Osteocyte (in vitro differentiated cells): Measurements from ENCODE around the gene C2orf92. TPM values are rescaled to one million over a fixed set of nuclear protein-coding genes. Genes with fewer than 3 reads are reported as not detected.

ENCODE experiments used
- DNase-seq: peaks from one replicate; pipeline ENCODE4 v3.0.0; 2021; ENCODE audit warnings: mixed read lengths; ENCODE audit not compliant: unreplicated experiment; ENCODE audit errors: extremely low spot score
- H3K27ac Mint-ChIP-seq: one replicate; pipeline ENCODE4 v1.8.0; 2021; ENCODE audit warnings: mild to moderate bottlenecking, mixed read lengths; ENCODE audit not compliant: unreplicated experiment
- H3K27me3 Mint-ChIP-seq: one replicate; pipeline ENCODE4 v1.8.0; 2021; ENCODE audit warnings: mixed read lengths; ENCODE audit not compliant: unreplicated experiment
- H3K36me3 Mint-ChIP-seq: one replicate; pipeline ENCODE4 v1.8.0; 2021; ENCODE audit warnings: mixed read lengths; ENCODE audit not compliant: unreplicated experiment
- H3K4me1 Mint-ChIP-seq: one replicate; pipeline ENCODE4 v1.8.0; 2021; ENCODE audit warnings: mixed read lengths; ENCODE audit not compliant: unreplicated experiment
- H3K4me3 Mint-ChIP-seq: one replicate; pipeline ENCODE4 v1.8.0; 2021; ENCODE audit warnings: mild to moderate bottlenecking, moderate library complexity, mixed read lengths; ENCODE audit not compliant: unreplicated experiment
- H3K9me3 Mint-ChIP-seq: one replicate; pipeline ENCODE4 v1.8.0; 2021; ENCODE audit warnings: mixed read lengths; ENCODE audit not compliant: unreplicated experiment
- total RNA-seq: library from RNA; stranded (reverse); gene quantifications from 2 replicates; pipeline ENCODE4 v1.2.1, GENCODE V29; 2021
- TF ChIP-seq, protein P1 (sequence below): fragments of 200-600 bp; sonication (generic); IDR thresholded peaks from 2 replicates; pipeline ENCODE4 v1.5.0; 2021; ENCODE audit warnings: antibody characterized with exemption, mild to moderate bottlenecking, moderate library complexity

The C2orf92 gene
- total RNA-seq, 1 donor from 2014 or later: 13.7 TPM

GRCh38 chr2:97728091-97728731, 58.7 kb downstream of the C2orf92 start:
- H3K9me3 Mint-ChIP-seq: no peaks in the 10 kb centered on the region
- no peak overlapping the region for H3K27ac Mint-ChIP-seq
- H3K4me3 Mint-ChIP-seq: no peak overlapping the region
- peaks cover 8% of the 10 kb centered on the region for H3K4me1 Mint-ChIP-seq
- no peak for DNase-seq
- H3K27me3 Mint-ChIP-seq: no peaks in the 10 kb centered on the region
- H3K36me3 Mint-ChIP-seq: no peaks in the 10 kb centered on the region
- TF ChIP-seq, protein P1, sequence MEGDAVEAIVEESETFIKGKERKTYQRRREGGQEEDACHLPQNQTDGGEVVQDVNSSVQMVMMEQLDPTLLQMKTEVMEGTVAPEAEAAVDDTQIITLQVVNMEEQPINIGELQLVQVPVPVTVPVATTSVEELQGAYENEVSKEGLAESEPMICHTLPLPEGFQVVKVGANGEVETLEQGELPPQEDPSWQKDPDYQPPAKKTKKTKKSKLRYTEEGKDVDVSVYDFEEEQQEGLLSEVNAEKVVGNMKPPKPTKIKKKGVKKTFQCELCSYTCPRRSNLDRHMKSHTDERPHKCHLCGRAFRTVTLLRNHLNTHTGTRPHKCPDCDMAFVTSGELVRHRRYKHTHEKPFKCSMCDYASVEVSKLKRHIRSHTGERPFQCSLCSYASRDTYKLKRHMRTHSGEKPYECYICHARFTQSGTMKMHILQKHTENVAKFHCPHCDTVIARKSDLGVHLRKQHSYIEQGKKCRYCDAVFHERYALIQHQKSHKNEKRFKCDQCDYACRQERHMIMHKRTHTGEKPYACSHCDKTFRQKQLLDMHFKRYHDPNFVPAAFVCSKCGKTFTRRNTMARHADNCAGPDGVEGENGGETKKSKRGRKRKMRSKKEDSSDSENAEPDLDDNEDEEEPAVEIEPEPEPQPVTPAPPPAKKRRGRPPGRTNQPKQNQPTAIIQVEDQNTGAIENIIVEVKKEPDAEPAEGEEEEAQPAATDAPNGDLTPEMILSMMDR: no peak

DNA sequence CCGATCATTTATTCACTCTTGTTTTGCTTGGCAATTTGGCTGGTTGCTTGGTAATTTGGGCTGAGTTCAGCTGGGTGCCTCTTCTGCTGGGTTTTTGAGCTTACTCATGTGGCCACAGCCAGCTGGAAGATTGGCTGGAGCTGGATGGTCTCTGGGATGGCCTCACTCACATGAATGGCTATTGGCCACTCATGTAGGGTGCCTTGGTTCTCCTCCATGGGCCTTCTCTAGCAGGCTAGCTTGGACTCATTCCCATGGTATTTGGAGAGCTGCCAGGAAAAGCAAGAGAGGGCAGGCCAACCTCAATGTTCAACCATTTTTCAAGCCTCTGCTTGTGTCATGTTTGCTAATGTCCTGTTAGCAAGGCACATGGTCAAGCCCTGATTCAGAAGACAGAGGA, 60.7 kb downstream of the C2orf92 start:
- TF ChIP-seq, protein P1: no peak
- Mint-ChIP-seq H3K4me3 (no peak overlapping the region), H3K36me3 (no peaks in the 10 kb centered on the region), H3K27me3 (no peaks in the 10 kb centered on the region), H3K4me1 (peaks cover 8% of the 10 kb centered on the region), H3K27ac (no peak overlapping the region), H3K9me3 (no peaks in the 10 kb centered on the region)
- DNase-seq: no peak

GRCh38 chr2:97731274-97732020, 61.9 kb downstream of the C2orf92 start:
- Mint-ChIP-seq H3K36me3 (no peaks in the 10 kb centered on the region), H3K4me3 (no peak overlapping the region), H3K27me3 (no peaks in the 10 kb centered on the region), H3K9me3 (no peaks in the 10 kb centered on the region), H3K4me1 (no peaks in the 10 kb centered on the region), H3K27ac (no peak overlapping the region)
- DNase-seq: no peak
- TF ChIP-seq, protein P1: no peak

DNA sequence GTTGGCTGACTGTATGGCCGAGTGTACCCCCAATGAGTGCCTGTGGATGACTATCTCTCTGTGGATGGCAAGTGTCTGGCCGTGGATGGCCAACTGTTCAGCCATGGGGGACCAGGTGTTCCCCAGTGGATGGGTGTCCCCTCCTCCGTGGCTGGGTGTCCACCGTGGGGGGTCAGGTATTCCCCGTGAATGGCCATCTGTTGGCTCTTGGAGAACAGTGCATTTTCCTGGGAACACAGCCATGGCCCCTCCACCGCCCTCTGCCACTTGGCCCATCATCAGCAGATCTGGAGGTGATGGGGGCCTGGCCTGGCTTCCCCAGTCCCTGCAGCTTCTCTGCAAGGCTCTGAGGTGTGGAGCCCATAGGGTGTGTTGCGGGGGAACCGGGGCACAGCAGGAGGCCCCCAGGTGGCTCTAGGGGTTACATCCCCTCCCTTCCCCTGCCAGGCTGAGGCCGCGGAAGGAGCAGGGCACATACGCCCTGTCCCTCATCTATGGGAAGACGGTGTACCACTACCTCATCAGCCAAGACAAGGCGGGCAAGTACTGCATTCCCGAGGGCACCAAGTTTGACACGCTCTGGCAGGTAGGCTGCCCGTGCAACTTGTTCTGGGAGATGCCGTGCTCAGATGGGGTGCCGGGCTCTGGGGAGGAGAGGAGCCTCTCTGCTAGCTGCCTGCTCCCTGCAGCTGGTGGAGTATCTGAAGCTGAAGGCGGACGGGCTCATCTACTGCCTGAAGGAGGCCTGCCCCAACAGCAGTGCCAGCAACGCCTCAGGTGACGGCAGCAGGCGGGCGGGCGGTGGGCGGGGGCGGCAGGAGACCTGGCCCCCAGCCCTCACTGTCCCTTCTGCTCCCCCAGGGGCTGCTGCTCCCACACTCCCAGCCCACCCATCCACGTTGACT, 63.2 kb downstream of the C2orf92 start:
- no peaks in the 10 kb centered on the region for H3K27me3 Mint-ChIP-seq
- H3K36me3 Mint-ChIP-seq: no peaks in the 10 kb centered on the region
- H3K9me3 Mint-ChIP-seq: no peaks in the 10 kb centered on the region
- no peak overlapping the region for H3K27ac Mint-ChIP-seq
- H3K4me1 Mint-ChIP-seq: no peaks in the 10 kb centered on the region
- H3K4me3 Mint-ChIP-seq: no peak overlapping the region
- DNase-seq: no peak
- TF ChIP-seq, protein P1: no peak
